Mammary epithelial cell (primary cell): Measurements from ENCODE around the gene RAET1E.

Experiments used
- EZH2 ChIP-seq: IDR thresholded peaks from 2 replicates; pipeline ENCODE4 v1.6.1; 2012; ENCODE audit warnings: low read length, inconsistent platforms, borderline replicate concordance
- TF ChIP-seq, protein P1 (sequence below), 2 donors: IDR thresholded peaks in 1 of 2; conservative IDR thresholded peaks in 1 of 2; 2 replicates each; pipeline ENCODE4 v1.5.1; 2011 to 2012; ENCODE audit warnings: inconsistent platforms in 2 of 2, low read length in 2 of 2, mild to moderate bottlenecking in 2 of 2, control low read depth in 1 of 2, low read depth in 1 of 2; ENCODE audit not compliant: insufficient read depth in 1 of 2; ENCODE audit errors: extremely low read depth in 1 of 2

DNA sequence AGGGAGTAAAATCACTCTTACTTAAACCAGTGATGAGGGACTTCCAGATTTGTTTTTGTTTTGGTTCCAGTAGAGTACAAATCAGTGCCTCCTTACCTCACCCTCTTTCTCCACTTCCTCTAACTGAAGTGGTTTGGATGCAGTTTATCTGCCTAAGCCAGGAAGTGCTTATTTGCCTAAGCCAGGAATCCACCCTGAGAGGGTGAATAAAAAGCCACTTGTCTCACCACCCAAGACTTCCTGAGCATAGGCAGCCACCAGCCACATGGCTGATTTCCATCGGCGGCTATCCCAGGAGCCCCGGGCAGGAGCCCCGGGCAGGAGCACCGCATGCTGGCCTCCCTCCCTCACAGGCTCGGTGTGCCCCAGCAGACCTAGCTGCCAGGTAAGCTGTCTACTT, 45.7 kb downstream of the RAET1E start:
- TF ChIP-seq, protein P1, sequence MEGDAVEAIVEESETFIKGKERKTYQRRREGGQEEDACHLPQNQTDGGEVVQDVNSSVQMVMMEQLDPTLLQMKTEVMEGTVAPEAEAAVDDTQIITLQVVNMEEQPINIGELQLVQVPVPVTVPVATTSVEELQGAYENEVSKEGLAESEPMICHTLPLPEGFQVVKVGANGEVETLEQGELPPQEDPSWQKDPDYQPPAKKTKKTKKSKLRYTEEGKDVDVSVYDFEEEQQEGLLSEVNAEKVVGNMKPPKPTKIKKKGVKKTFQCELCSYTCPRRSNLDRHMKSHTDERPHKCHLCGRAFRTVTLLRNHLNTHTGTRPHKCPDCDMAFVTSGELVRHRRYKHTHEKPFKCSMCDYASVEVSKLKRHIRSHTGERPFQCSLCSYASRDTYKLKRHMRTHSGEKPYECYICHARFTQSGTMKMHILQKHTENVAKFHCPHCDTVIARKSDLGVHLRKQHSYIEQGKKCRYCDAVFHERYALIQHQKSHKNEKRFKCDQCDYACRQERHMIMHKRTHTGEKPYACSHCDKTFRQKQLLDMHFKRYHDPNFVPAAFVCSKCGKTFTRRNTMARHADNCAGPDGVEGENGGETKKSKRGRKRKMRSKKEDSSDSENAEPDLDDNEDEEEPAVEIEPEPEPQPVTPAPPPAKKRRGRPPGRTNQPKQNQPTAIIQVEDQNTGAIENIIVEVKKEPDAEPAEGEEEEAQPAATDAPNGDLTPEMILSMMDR (conservative IDR thresholded peaks at IDR 0.05 in 1 of 2, IDR thresholded peaks at IDR 0.05 in 1 of 2; ENCODE audit: extremely low read depth in 1 of 2, insufficient read depth in 1 of 2, low read depth in 1 of 2, low read length in 2 of 2), result no peak
- no peak for TF ChIP-seq EZH2
